ENCODE data around the gene CHIA.

- TF ChIP-seq CTCF (IDR thresholded peaks at IDR 0.05; ENCODE audit: low read length), result no peak
- TF ChIP-seq EZH2 (IDR thresholded peaks at IDR 0.05; ENCODE audit: borderline replicate concordance, low read length), result no peak
These were observed 37.9 kb upstream of the CHIA start for GRCh38 chr1:111252786-111253185.
